ENCODE data around the gene RGS7. TPM values are rescaled to one million over a fixed set of nuclear protein-coding genes. Genes with fewer than 3 reads are reported as not detected.
"Not testable (repeated sequence)": the region's sequence is repeated elsewhere in the genome, so short reads cannot be mapped to it uniquely, and the experiment has no call there.

Gene RGS7
- total RNA-seq, 4 donors from 2014 or later = 0.39 TPM; not detected in 3

- H3K36me3 ChIP-seq = no peaks in the 10 kb centered on the region
- no peaks in the 10 kb centered on the region for H3K9me3 ChIP-seq
- H3K27ac ChIP-seq = no peak overlapping the region
- intact Hi-C loops (cut with DNase I) = no loop called here
- WGBS, 2 donors = 85 to 89% methylated on average over 4 of the region's 4 CpGs
- no peak overlapping the region for H3K4me3 ChIP-seq (replicated peaks in 1 of 3)
- H3K27me3 ChIP-seq = no peaks in the 10 kb centered on the region
- no peaks in the 10 kb centered on the region for H3K4me1 ChIP-seq
- no peak for DNase-seq
- TF ChIP-seq CTCF (IDR thresholded peaks at IDR 0.05) (no peak), POLR2A (IDR thresholded peaks at IDR 0.05) (no peak)
Measured at GRCh38 chr1:241309651-241310050, 47.4 kb downstream of the RGS7 start.

GRCh38 chr1:241308471-241308870 is 48.5 kb downstream of the RGS7 start:
- TF ChIP-seq CTCF (IDR thresholded peaks at IDR 0.05) (no peak), POLR2A (IDR thresholded peaks at IDR 0.05) (no peak)
- DNase-seq = no peak
- no peak overlapping the region for H3K4me3 ChIP-seq (replicated peaks in 1 of 3)
- no peaks in the 10 kb centered on the region for H3K27me3 ChIP-seq
- no peak overlapping the region for H3K27ac ChIP-seq
- no peaks in the 10 kb centered on the region for H3K4me1 ChIP-seq
- WGBS, 2 donors = 39 to 56% methylated on average over 3 of the region's 3 CpGs
- H3K36me3 ChIP-seq = no peaks in the 10 kb centered on the region
- H3K9me3 ChIP-seq = no peaks in the 10 kb centered on the region
- intact Hi-C loops (cut with DNase I) = no loop called here

GRCh38 chr1:241308011-241308410 is 49.0 kb downstream of the RGS7 start:
- 34 to 47% methylated on average over 3 of the region's 3 CpGs for WGBS, 2 donors
- intact Hi-C loops (cut with DNase I) = no loop called here
- DNase-seq = no peak

GRCh38 chr1:241306125-241306790 is 50.7 kb downstream of the RGS7 start:
- H3K4me3 ChIP-seq (replicated peaks in 1 of 3) = no peak overlapping the region
- no peak for DNase-seq
- H3K27me3 ChIP-seq = no peaks in the 10 kb centered on the region
- no peak for TF ChIP-seq CTCF (IDR thresholded peaks at IDR 0.05)
- no peak for TF ChIP-seq POLR2A (IDR thresholded peaks at IDR 0.05)
- no peaks in the 10 kb centered on the region for H3K4me1 ChIP-seq
- no peaks in the 10 kb centered on the region for H3K9me3 ChIP-seq
- WGBS, 2 donors = 84 to 89% methylated on average over 12 of the region's 12 CpGs
- intact Hi-C loops (cut with DNase I) = no loop called here
- H3K36me3 ChIP-seq = no peaks in the 10 kb centered on the region
- H3K27ac ChIP-seq = no peak overlapping the region

More at GRCh38 chr1:241308011-241308410, 49.0 kb downstream of the RGS7 start:
- Histone ChIP-seq H3K27ac (no peak overlapping the region), H3K4me1 (no peaks in the 10 kb centered on the region), H3K9me3 (no peaks in the 10 kb centered on the region), H3K4me3 (replicated peaks in 1 of 3) (no peak overlapping the region), H3K36me3 (no peaks in the 10 kb centered on the region), H3K27me3 (no peaks in the 10 kb centered on the region)
- TF ChIP-seq POLR2A (IDR thresholded peaks at IDR 0.05) = no peak
- TF ChIP-seq CTCF (IDR thresholded peaks at IDR 0.05) = no peak

- H3K4me1 ChIP-seq; H3K36me3 ChIP-seq; H3K27me3 ChIP-seq; H3K27ac ChIP-seq; H3K4me3 ChIP-seq (replicated peaks in 1 of 3); H3K9me3 ChIP-seq; intact Hi-C loops (cut with DNase I); DNase-seq: not testable (repeated sequence)
- 83 to 85% methylated on average over 11 of the region's 11 CpGs for WGBS, 2 donors
Measured at GRCh38 chr1:241302024-241302423, 55.0 kb downstream of the RGS7 start.

Measured in thyroid gland (tissue), 4 donors.